MCF 10A (cell line): ENCODE results near the gene PNPLA2. TPM values are rescaled to one million over a fixed set of nuclear protein-coding genes. Genes with fewer than 3 reads are reported as not detected.

Experiments used
- BruUV-seq: library from RNA; stranded (reverse); fragments of 400-500 nt; replicated peaks from 2 replicates; lab custom pipeline; 2021; lab: Mats Ljungman, UMichigan
- CTCF ChIA-PET: fragments of 300-600 bp; sonication (Branson Sonifier 250); formaldehyde crosslinking; extraction: SDS; loops from one replicate; lab custom pipeline; 2021; ENCODE audit warnings: antibody characterized with exemption, inconsistent platforms; lab: Yijun Ruan, JAX
- POLR2A ChIA-PET: fragments of 300-600, 350-650 bp; sonication (Branson Sonifier 250); formaldehyde crosslinking; extraction: SDS; loops from one replicate; lab custom pipeline; 2020; ENCODE audit warnings: antibody characterized with exemption, inconsistent platforms; lab: Yijun Ruan, JAX
- DNase-seq: peaks from one replicate; pipeline ENCODE4 v3.0.0-alpha.2; 2018; ENCODE audit not compliant: unreplicated experiment
- H3K27ac Mint-ChIP-seq: one replicate; pipeline ENCODE4 v1.8.0; 2022; ENCODE audit warnings: mild to moderate bottlenecking, low read depth, mixed read lengths; ENCODE audit not compliant: unreplicated experiment
- H3K27me3 Mint-ChIP-seq: one replicate; pipeline ENCODE4 v1.8.0; 2022; ENCODE audit warnings: mixed read lengths; ENCODE audit not compliant: insufficient read depth, unreplicated experiment
- H3K36me3 Mint-ChIP-seq: one replicate; pipeline ENCODE4 v1.8.0; 2022; ENCODE audit warnings: mild to moderate bottlenecking, moderate library complexity, mixed read lengths; ENCODE audit not compliant: insufficient read depth, unreplicated experiment
- H3K4me1 Mint-ChIP-seq: one replicate; pipeline ENCODE4 v1.8.0; 2022; ENCODE audit warnings: mixed read lengths; ENCODE audit not compliant: insufficient read depth, unreplicated experiment
- H3K4me3 Mint-ChIP-seq: one replicate; pipeline ENCODE4 v1.8.0; 2022; ENCODE audit warnings: mild to moderate bottlenecking, moderate library complexity, mixed read lengths; ENCODE audit not compliant: unreplicated experiment
- H3K9me3 Mint-ChIP-seq: one replicate; pipeline ENCODE4 v1.8.0; 2022; ENCODE audit warnings: mixed read lengths; ENCODE audit not compliant: unreplicated experiment
- intact Hi-C: fragments of 100-400 bp; cut with micrococcal nuclease; formaldehyde crosslinking; loops from 2 replicates; pipeline ENCODE4 v1.14.1; 2022
- total RNA-seq: library from RNA; stranded (reverse); gene quantifications from 2 replicates; pipeline ENCODE4 v1.2.3, GENCODE V29; 2022
- TF ChIP-seq, protein P1 (sequence below): fragments of 200-600 bp; IDR thresholded peaks from one replicate; pipeline ENCODE4 v1.8.0; 2022; ENCODE audit warnings: antibody characterized with exemption, mild to moderate bottlenecking; ENCODE audit not compliant: unreplicated experiment

The PNPLA2 gene
- total RNA-seq, 1 experiment from 2014 or later, result 112 TPM

DNA sequence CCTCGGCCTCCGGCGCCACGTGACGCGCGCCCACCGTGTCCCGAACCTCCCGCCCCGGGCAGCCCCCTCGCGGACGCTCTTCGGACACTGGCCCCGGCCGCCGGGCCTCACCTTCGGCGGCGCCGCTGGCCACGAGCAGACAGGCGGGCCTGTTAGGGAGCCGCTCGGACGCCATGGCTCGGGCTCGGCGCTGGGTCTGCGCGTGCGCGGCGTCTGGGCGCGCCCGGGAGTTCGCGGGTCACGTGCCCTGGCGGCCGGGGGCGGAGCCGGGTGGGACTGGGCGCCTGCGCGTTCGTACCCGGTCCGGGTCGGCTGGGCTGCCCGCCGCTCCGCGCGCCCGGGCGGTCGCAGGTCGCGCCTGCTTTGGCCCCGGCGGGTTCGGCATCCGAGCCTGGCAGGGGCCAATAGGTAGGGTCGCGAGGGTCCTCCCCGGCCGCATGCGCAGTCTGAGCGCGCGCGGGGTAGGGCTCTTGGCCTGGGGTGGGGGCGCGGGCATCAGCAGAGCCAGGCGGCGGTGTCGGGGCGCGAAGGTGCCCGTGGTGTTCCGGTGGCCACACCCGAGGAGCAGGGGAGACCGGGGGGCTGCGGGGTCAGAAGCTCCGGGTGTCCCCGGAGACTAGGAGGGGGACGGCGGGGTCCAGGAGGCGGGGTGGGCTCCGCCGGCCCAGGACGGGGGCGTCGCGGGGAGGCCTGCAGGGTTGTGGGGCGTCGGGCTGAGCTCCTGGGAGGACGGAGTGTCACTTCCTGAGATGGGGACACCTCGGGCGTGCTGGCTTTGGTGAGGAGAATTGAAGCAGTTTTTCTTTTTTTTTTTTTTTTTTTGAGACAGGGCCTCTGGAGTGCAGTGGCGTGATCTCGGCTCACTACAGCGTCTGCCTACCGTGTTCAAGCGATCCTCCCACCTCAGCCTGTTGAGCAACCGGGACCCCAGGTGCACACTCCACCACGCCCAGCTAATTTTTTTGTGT is 41.1 kb upstream of the PNPLA2 start, which contains the start of gene GATD1:
Gene GATD1, minus strand, starts transcription at position 200 of the 968 bp plus-strand sequence. Its CDS starts 25 bp downstream, at position 175.
- intact Hi-C loops, result no loop called here
- Mint-ChIP-seq H3K4me1 (peaks cover 11% of the 10 kb centered on the region), H3K27ac (peak within 1 kb of the TSS; percentile 81), H3K4me3 (peak within 1 kb of the TSS; percentile 85), H3K36me3 (peaks cover 31% of the 10 kb centered on the region), H3K27me3 (no peaks in the 10 kb centered on the region), H3K9me3 (no peaks in the 10 kb centered on the region)
- ChIA-PET CTCF (interaction anchor here (0.6 to 1.2 kb wide), 2 partner anchors 22 to 32 kb away, joined by 3 to 5 read pairs; partner anchors contain the start of gene RPLP2), POLR2A (interaction anchor here (0.5 to 4.8 kb wide), 15 partner anchors 8 to 472 kb away, joined by 3 to 42 read pairs (median 5); partner anchors contain the start of genes EPS8L2, PNPLA2, RPLP2 and TALDO1)
- peak; percentile 84 for DNase-seq
- BruUV-seq, result no TSS peak
- TF ChIP-seq, protein P1, sequence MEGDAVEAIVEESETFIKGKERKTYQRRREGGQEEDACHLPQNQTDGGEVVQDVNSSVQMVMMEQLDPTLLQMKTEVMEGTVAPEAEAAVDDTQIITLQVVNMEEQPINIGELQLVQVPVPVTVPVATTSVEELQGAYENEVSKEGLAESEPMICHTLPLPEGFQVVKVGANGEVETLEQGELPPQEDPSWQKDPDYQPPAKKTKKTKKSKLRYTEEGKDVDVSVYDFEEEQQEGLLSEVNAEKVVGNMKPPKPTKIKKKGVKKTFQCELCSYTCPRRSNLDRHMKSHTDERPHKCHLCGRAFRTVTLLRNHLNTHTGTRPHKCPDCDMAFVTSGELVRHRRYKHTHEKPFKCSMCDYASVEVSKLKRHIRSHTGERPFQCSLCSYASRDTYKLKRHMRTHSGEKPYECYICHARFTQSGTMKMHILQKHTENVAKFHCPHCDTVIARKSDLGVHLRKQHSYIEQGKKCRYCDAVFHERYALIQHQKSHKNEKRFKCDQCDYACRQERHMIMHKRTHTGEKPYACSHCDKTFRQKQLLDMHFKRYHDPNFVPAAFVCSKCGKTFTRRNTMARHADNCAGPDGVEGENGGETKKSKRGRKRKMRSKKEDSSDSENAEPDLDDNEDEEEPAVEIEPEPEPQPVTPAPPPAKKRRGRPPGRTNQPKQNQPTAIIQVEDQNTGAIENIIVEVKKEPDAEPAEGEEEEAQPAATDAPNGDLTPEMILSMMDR, result no peak

DNA sequence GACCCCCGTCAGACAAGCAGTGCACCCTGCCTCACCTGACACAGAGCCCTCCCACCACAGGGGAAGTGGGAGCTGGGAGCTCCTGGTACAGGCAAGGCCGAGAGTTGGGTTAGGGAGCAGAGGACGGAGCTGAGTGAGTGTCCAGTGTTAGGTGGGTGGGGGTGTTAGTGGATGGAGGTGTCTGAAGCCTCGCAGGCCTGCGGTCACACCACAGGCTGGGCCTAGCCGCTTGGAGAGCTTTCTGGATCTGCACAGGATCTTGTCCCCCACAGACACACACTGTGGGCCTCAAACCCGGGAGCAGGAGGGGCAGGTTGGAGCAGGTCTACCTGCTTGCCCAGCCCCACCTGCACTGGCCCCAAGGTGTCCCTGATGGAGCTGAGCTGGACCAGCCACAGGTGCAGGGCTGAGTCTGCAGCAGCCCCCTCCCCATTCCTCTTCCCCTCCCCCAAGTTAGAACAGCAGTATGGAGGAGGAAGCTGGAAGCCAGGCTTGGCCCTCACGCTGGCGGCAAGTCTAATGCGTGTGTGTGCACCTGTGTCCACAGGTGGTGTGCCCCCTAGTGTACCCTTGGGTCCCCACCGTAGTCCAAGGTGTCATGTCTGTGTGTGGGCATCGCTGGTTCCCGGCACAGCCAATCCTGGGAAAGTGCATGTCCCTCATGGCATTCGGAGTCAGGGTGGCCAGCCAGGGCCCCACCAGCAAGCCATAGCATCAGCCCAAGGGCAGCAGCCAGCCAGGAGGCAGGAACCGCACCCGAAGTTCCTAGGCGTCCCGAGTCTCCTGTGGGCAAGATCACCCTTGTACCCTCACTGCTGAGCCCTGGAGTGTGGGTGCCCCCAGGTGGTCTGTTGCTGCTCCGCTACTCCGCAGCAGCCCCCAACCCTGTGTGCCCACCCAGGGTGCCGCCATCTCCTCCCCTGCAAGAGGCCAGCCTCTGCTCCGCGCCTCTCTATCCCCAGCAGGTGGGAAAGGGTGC is 39.4 kb upstream of the PNPLA2 start:
- Mint-ChIP-seq H3K27ac (no peak overlapping the region), H3K36me3 (peaks cover 28% of the 10 kb centered on the region), H3K9me3 (no peaks in the 10 kb centered on the region), H3K4me3 (peak overlapping the region; percentile 36), H3K27me3 (no peaks in the 10 kb centered on the region), H3K4me1 (peaks cover 11% of the 10 kb centered on the region)
- CTCF ChIA-PET, result interaction anchor here (0.7 to 0.8 kb wide), 2 partner anchors 12 to 143 kb away, joined by 3 read pairs; no protein-coding TSS in a partner anchor
- TF ChIP-seq, protein P1, result no peak
- intact Hi-C loops, result no loop called here
- no peak for DNase-seq
- no TSS peak for BruUV-seq
- POLR2A ChIA-PET, result interaction anchor here (0.9 to 4.8 kb wide), 3 partner anchors 15 to 84 kb away, joined by 4 to 42 read pairs (median 37); partner anchors contain the start of genes DEAF1, TALDO1 and TMEM80

DNA sequence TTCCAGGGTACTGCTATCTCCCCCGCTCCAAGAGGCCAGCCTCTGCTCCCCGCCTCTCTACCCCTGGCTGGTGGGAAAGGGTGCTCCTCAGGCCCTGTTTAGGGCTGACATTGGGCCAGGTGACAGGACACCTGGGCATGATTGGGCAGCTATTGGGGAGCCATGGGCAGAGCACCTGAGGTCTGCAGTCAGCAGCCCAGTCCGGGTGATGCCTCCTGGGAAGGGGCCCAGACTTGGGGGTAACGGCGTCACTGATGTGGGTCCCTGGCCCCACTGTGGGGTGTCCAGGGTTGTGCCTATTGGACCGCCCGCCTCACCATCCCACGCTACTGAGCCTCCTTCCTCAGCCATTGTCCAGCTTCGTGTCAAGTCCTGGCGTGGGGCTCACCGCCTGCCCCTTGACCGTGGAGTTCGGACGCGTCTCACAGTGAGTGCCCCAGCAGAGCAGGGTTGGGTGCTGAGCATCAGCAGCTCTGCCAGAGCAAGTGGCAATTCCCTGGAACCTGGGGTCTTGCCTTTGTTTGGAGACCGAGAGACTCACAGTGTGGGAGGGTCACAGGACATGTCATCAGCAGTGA is 38.7 kb upstream of the PNPLA2 start:
- Mint-ChIP-seq H3K4me3 (no peak overlapping the region), H3K4me1 (peaks cover 8% of the 10 kb centered on the region), H3K36me3 (peaks cover 21% of the 10 kb centered on the region), H3K27me3 (no peaks in the 10 kb centered on the region), H3K27ac (no peak overlapping the region), H3K9me3 (no peaks in the 10 kb centered on the region)
- TF ChIP-seq, protein P1, result no peak
- DNase-seq, result no peak
- no TSS peak for BruUV-seq
- ChIA-PET POLR2A (no interaction called here), CTCF (interaction anchor here (0.7 kb wide), 1 partner anchor 142 kb away, joined by 3 read pairs; no protein-coding TSS in a partner anchor)
- intact Hi-C loops, result no loop called here
